ENCODE measurements around the gene PNKD.
A peak's percentile ranks its signal among the peaks of the same experiment; 100 is the strongest.

The PNKD gene, protein sequence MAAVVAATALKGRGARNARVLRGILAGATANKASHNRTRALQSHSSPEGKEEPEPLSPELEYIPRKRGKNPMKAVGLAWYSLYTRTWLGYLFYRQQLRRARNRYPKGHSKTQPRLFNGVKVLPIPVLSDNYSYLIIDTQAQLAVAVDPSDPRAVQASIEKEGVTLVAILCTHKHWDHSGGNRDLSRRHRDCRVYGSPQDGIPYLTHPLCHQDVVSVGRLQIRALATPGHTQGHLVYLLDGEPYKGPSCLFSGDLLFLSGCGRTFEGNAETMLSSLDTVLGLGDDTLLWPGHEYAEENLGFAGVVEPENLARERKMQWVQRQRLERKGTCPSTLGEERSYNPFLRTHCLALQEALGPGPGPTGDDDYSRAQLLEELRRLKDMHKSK

DNA sequence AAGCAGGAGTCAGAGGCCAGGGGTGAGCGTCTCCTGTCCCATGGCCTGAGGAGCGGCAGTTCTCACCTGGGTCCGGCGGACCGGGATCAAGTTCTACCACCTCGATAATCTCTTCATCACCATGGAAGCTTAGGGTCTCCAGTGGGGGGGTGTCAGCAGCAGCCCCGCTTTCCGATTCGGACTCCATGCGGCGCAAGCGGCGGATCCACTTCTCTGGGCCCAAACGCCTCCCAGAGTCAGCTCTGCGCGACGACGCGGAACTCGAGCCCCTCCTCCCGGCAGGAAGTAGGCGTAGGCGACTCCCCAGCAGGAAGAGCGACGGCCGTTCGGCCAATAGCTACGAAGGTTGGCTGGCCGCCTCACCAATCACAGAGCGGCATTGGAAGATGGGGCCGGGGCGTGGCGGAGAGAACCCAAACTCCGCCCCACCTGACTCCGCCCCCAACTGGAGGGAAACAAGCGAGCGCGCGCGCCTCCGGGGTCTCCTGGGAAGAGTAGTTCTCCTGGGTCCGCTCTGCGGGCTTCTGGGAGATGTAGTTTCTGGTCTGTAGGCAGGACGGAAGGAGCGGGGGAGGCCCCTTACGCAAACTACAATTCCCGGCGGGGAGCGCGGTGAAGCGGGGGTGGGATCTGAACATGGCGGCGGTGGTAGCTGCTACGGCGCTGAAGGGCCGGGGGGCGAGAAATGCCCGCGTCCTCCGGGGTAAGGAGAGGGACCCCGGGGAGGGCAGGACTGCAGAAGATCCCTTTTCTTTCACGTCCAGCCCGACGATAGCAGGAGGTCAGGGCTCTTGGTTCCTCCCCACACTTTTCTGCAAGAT is at the start of gene PNKD, which contains the start of gene AAMP:
Gene PNKD, plus strand, starts transcription at position 620 of the 821 bp plus-strand sequence. Its CDS starts 17 bp downstream, at position 637.
Gene AAMP, minus strand, starts transcription at position 238 of the 821 bp plus-strand sequence. Its CDS starts 51 bp downstream, at position 187.
- peak; percentile 99 for DNase-seq

DNA sequence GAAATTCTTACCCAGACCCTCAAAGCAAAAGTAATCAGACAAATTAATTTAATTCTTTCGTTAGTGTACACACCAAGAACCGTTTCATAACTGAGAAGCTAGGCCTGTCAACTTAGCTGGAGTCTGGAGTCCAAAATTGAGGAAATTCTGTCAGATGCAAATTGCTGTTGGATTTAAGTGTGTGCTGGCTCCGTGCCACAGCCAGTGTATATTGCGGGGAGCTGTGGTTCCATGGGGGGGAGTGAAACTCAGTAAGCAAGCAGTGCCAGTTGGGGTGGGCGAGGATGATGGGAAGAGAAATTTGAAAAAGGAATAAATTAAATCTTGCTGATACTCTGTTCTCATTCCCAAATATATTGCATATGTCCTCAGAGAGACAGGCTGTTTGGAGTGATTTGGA is 49.3 kb upstream of the PNKD start:
- DNase-seq, result no peak

DNA sequence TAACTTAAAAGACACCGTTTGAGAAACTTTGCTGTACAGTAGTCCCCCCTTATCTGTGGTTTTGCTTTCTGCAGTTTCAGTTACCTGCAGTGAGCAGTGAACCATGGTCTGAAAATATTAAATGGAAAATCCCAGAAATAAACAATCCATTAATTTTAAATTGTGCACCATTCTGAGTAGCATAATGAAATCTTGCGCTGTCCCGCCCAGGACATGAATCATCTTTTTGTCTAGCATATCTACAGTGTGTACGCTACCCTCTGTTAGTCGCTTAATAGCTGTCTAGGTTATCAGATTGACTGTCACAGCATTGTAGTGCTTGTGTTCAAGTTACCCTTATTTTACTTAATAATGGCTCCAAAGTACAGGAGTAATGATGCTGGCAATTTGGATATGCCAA is 47.3 kb upstream of the PNKD start:
- no peak for DNase-seq

DNA sequence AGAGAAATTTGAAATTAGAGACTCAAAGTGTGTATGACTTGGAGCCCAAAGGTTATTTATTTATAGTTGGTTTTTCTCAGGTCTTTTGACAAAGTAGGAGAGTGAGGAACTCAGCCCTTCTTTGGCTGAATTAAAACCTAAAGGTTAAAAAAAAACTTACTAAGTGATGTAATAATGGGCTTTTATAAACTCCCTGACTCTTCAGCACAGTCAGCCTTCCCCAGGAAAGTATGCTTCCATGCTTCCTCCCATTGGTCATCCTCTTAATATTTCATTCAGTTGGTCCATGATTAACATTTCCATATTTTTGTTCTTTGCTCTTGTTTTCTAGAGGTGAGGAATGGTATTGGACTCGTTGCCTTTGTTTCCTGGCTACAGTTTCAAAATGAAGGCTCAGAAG is 46.1 kb upstream of the PNKD start:
- DNase-seq, result no peak

DNA sequence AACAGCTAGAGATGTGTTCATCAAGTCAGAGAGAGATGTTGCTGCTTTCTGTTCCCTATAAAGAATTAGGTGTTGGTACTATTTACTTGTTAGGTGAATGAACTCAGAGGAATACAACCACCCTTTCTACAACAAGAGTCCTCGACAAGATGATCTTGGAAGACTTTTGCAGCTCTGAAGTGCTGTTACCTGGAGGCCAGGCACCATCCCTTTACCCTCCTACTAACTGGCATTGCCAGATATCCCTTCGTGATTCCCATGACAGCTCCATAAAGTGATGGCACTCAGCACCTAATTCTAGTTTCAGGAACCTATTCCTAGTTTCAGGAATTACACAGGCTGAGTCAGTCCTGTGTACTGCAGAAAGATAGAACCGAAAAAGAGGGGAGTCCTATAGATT is 43.4 kb upstream of the PNKD start:
- DNase-seq, result no peak

DNA sequence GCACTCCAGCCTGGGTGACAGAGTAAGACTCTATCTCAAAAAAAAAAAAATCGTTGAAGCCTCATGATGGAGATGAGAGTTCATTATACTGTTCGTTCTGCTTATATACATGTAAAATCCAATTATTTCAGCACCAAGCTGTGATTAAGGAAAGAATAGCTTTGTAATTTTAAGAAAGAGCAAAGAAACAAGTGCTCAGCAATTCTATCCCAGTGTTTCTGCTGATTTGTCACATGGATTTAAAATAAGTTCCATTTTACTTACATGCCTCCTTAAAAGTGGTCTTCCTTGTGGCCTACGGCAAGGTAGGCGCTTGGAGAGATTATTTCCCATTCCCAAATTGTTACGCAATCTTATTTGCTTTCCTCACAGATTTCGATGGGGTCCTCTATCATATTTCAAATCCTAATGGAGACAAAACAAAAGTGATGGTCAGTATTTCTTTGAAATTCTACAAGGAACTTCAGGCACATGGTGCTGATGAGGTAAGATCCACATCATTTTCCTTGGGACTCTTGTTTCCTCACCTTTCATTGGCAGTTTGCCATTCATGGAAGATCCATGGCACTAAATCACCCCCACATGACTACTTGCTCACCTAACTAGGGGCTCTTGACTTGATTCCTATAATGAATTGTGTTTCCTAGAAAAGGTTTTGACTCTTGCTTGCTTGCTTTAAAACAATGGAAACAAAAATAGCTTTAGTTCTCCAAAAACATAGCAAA is 41.8 kb upstream of the PNKD start:
- DNase-seq, result no peak

DNA sequence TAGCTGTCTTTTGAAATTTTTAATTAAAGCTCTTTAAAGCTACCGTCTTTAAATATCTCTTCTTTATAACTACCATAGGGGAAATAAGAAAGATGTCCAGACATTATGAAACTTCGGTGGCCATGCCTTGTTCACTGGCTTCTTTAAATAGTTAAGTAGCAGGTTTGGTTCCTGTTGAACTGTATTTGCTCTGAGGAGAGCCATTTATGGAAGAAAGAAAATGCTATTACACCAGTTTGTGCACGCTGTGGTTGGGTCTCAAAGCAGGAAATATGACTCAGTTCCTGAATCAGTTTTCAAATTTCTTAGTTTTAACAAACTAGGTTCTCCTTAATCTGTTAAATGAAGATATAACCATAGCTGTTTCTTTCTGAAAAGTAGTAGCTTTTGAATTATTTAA is 41.1 kb upstream of the PNKD start:
- DNase-seq, result no peak

DNA sequence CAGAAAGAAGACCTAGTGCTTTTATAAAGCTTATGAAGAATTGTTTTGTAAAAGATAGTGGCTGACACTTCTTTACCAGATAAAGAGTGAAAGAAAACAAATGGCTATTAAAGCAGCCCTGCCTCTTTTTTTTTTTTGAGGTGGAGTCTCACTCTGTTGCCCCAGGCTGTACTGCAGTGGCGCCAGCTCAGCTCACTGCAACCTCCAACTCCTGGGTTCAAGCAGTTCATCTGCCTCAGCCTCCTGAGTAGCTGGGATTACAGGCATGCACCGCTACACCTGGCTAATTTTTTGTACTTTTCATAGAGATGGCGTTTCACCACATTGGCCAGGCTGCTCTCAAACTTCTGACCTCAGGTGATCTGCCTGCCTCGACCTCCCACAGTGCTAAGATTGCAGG is 40.5 kb upstream of the PNKD start:
- no peak for DNase-seq

DNA sequence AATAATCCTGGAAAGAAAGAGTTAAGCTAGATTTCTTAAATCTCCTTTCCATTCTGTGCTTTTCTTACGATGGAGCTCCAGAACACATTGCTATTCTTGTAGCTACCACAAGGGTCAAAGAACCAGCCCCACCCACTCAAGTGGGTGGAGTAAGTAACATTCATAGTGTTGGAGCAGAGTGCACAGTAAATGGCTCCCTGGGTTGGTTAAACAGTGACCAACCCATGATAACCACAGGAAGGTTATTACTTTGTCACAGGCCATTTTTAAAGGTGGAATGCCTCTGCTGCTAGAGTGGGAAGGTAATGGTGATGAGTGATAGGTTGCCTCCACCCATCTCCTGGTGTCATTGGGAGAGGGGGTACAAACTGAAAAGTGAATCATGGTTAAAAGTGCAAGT is 39.4 kb upstream of the PNKD start:
- no peak for DNase-seq

DNA sequence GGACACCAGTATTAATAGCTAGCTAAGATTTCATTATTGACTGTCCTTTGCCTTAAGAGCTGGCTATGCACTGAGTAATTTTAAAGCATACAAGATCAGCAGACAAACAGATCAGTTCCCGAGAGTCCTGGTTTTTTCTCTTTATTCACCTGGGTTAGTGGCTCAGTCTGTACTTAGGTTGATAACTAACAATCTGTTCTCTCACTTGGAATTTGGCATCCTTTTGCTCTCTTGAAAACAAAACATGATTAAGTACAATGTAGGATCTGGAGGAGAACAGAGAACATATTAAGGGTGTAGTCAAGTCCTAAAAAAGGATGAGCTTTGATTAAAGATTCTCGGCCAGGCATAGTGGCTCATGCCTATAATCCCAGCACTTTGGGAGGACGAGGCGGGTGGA is 36.8 kb upstream of the PNKD start:
- DNase-seq, result no peak

DNA sequence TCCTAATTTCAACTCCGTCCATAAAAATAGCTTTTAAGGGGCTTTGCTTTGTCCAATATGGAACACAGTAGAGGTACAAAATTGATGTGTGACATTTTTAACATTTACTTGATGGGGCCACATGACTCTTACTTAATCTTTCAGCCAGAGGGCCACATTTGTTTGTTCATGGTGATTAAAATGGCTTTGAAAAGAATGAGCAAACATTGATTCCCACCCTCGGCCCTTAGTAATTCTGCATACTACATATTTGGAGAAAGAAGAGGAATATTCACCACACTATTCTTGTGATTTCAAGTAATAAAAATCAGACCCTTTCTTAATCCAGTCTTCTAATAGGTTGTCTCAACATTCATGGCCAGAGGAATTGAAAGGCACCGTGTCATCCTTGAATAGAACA is 35.8 kb upstream of the PNKD start:
- DNase-seq, result no peak

DNA sequence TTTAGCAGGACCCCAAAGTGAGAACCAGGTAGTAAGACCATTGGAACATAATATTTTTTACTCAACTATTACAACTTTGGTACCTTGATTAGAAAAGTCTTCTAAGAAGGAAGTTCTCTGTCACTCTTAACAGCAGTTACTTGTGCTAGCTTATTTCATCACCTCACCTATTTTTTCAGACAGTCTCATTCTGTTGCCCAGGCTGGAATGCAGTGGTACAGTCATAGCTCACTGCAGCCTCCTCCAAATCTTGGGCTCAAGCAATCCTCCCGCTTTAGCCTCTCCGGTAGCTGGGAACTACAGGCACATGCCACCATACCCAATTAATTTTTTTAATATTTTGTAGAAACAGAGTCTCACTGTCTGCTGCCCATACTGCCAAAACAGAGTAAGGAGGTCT is 35.3 kb upstream of the PNKD start:
- no peak for DNase-seq

DNA sequence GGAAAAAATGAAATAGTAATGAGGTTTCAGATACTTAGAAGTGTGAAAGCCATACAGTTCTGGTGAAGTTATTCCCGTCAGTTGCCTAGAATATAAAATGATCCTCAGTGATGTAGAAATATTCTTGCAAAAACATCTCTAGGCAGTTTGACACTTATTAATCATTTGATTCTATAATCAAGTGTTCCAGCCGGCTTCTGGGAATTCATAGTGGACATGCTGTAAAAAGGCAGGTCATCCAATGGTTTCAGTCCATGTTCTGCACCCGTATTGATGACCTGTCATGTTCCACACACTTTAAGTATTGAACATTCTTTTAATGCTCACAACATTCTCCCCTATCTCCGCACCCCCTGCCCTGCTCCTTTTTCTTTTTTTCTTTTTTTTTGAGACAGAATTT is 33.5 kb upstream of the PNKD start:
- DNase-seq, result no peak

DNA sequence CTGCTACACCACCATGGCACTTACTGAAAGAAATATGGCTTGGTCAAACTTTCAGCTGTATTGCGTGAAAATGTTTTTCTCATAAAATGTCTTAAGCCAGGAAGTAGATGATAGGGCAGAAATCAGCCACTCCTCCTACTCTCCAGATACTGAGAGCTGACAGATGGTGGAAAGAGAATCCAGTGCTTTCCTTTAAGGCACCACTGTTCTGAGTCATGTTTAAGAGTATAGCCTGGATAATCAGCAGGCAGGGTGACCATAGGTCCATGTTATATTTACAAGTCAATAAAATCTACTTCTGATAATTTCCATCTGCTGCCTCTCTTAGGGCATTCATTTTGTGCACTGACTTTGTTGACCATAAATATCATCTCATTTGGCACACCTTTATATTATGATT is 31.4 kb upstream of the PNKD start:
- DNase-seq, result no peak

DNA sequence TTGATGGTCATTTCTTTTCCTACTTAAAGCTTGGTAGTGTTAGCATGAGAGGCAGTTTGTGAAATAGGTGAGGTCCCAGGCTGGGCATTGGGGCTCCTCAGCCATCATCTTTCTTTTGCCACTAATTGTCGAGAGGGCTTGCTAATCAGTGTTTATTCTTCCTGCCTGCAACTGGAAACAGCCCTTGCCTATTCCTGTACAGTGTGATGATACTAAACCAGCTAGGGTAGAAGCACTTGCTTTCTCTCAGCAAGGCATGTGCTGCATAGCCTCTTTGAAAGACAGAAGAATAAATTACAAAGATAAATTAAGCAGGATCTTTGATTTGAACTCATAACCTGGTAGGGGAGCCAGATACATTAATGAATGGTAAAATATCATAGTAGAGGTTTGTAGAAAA is 26.1 kb upstream of the PNKD start:
- no peak for DNase-seq

DNA sequence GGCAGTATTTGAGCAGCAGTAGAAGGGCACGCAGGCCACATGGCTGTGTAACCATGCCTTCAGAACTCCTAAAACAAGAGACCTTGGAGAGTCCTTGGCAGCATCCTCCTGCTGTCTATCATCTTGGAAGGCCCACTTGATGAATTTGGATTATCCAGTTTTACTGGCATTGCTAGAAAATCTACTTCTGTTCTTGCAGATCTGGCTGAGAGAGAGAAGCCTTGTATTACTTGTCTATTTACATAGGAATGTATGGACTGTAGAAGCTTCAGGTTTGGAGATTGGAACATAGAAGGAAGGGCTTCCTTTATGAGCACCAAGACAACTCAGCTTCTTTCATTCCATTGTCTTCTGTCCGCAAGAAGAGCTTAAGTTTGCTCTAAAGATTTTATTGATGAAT is 25.7 kb upstream of the PNKD start:
- DNase-seq, result no peak

DNA sequence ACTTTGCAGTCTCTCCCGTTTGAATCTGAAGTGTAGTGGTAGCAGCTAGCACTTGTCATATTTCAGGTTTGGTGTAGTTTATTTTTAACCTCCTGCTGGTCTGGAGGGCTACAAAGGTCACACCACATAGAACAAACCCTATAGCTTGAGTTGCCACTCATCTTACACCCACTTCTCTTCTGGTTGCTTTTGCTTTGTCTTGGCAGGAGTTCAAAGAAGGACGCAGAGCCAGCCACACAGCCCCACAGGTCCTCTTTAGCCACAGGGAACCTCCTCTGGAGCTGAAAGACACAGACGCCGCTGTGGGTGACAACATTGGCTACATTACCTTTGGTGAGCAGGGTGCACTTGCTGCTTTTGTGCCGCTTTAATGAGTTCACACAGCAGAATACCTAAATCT is 25.1 kb upstream of the PNKD start:
- DNase-seq, result no peak

DNA sequence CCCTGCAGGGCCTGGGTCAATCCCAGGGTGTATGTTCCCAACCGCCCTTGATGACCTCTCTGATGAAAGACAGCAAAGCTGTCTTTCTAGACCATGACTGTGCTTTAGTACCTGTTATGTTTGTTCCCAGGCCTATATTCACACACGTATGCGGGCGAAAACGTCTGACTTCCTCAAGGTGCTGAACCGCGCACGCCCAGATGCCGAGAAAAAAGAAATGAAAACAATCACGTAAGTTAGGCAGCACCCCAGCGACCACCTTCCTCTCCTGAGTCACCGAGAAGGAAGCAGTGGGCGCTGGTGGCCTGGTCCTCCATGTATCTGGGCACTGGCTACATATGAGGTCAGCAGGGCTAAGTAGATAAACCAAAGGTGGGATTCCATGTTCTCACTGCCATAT is 20.6 kb upstream of the PNKD start:
- DNase-seq, result no peak

DNA sequence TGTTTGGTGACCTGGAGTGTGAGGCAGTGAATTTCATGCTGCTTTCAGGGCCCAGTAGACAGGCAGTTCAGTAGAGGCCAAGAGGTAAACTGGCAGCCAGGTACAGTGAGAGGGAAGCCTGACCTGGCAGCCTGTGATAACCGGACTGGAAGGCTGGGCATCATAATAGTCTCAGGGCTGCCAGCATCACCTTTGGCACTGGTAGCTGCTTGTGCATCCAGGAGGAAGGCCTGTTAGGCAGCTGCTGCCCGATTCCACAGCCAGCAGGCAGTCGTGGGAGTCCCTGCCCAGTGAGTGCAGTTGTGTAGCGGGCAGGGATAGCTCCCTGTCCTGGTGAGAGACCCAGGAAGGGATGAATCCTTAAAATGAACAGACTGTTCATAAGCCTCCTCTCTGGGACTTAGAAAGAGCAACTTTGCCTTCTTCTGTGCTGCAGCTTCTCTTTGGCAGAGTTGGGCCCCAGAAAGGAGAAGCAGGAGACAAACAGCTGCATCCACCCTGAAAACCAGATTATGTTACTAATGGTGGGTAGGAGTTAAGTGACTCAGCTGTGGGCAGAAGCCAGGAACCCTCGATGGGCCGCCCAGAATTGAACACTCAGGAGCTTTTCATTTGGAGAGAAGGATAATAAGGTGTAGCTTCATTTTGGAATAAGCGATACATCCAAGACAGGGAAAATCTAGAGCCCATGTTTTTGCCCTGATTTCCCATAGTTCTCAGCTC is 17.6 kb upstream of the PNKD start:
- DNase-seq, result no peak

DNA sequence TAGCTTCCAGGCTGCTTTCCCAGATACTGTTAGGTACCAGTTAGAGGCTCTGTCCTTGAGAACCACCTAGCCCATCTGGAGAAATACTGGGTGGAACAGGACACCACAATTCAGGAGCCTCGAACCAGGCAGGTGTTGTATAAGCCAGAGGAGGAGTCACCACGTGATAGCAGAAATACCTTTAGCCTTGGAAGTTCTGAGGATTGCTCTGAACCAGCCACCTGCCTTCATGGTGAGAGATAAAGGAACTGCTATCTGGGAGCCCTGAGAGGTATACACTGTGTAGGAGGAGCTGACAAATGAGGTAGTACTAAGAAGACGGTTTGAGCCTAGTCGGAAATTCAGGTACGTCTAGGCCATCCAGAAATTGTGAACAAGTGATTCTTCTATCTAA is 17.1 kb upstream of the PNKD start:
- no peak for DNase-seq

DNA sequence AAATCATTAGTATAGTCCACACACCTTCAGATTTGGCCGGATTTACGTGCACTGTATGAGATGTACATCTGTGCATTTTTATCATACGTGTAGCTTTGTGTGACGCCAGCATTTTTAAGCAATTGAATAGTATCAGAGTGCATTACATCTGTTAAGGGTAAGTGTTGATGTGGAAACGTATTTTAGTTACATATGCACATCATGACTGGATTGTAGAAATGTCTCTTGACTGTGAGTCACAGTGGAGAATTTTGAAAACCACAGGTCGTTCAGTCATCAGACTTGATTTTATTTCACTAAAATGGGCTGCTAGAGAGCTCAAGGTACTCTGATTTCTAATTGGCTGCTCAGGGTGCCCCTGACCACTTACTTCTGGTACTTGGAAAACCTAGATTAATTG is 14.9 kb upstream of the PNKD start:
- DNase-seq, result no peak

DNA sequence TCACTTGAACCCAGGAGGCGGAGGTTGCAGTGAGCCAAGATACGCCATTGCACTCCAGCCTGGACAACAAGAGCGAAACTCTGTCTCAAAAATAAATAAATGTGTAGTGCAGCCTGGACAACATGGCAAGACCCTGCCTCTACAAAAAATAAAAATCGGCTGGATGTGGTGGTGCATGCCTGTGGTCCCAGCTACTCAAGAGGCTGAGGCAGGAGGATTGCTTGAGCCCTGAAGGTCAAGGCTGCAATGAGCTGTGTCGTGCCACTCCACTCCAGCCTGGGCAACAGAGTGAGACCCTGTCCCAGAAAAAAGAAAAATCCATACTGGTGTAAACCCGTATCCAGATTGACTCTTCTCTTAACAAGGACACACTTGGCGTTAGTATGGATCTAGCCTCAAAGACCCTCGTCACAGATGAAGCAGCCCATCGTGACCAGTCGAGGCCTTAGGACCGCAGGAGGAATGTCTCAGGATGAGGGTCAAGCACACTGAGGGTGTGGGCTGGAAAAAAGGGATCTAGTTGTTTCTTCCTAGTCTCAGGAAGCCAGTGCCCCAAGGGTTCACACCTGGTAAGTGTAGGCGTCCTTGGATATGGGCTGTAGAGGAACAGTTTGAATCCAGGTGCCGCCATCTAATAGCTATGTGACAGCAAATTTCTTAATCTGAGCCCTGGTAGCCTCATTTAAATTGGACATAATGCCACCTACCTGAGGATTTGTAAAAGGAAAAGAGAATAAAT is 13.5 kb upstream of the PNKD start:
- DNase-seq, result no peak

All from T1000 (cell line).